Measurements from ENCODE around the gene SLC13A2.

The SLC13A2 gene

GRCh38 chr17:28487881-28488532 is 14.6 kb downstream of the SLC13A2 start:
- no peak for DNase-seq (ENCODE audit: low read depth)
- TF ChIP-seq, protein P1, sequence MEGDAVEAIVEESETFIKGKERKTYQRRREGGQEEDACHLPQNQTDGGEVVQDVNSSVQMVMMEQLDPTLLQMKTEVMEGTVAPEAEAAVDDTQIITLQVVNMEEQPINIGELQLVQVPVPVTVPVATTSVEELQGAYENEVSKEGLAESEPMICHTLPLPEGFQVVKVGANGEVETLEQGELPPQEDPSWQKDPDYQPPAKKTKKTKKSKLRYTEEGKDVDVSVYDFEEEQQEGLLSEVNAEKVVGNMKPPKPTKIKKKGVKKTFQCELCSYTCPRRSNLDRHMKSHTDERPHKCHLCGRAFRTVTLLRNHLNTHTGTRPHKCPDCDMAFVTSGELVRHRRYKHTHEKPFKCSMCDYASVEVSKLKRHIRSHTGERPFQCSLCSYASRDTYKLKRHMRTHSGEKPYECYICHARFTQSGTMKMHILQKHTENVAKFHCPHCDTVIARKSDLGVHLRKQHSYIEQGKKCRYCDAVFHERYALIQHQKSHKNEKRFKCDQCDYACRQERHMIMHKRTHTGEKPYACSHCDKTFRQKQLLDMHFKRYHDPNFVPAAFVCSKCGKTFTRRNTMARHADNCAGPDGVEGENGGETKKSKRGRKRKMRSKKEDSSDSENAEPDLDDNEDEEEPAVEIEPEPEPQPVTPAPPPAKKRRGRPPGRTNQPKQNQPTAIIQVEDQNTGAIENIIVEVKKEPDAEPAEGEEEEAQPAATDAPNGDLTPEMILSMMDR (conservative IDR thresholded peaks at IDR 0.05; ENCODE audit: low read depth, low read length): no peak
- H3K4me3 ChIP-seq (ENCODE audit: low read depth, low read length): no peak overlapping the region

DNA sequence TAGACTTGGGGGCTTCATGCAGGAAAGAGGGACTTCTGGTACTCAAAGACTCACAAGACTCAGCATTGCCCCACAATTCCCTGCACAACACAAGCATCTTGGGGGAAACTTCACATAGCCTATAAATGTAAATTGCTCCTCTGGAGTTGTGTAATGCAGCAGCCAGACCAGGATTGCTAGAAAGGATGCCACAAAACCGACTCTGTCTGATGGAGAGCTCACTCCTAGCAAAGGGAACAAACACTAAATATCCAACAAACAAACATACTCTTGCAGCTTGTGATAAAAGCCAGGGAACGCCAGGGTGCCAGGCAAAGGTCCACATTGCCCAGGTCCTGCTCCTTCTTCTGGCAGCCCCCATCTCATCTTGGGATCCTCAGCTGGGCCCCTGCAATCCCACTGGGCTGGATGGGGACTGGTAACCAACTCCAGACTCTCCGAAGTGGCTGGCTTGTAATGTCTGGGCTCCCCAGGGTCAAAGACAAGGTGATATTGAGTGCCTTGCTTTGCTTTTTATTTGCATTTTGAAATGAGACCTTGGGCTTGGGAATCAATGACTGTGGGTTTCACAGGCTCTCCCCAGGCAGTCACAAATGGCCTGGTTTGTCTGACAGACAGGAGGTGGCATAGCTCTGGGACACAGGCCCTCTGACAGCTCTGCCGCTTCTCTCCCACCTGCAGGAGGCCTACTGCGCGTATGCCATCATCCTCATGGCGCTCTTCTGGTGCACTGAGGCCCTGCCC is 15.3 kb downstream of the SLC13A2 start:
- TF ChIP-seq, protein P1 (conservative IDR thresholded peaks at IDR 0.05; ENCODE audit: low read depth, low read length): no peak
- no peak overlapping the region for H3K4me3 ChIP-seq (ENCODE audit: low read depth, low read length)
- no peak for DNase-seq (ENCODE audit: low read depth)

GRCh38 chr17:28491286-28491685 is 17.8 kb downstream of the SLC13A2 start:
- DNase-seq (ENCODE audit: low read depth): no peak
- no peak overlapping the region for H3K4me3 ChIP-seq (ENCODE audit: low read depth, low read length)
- TF ChIP-seq, protein P1 (conservative IDR thresholded peaks at IDR 0.05; ENCODE audit: low read depth, low read length): no peak

DNA sequence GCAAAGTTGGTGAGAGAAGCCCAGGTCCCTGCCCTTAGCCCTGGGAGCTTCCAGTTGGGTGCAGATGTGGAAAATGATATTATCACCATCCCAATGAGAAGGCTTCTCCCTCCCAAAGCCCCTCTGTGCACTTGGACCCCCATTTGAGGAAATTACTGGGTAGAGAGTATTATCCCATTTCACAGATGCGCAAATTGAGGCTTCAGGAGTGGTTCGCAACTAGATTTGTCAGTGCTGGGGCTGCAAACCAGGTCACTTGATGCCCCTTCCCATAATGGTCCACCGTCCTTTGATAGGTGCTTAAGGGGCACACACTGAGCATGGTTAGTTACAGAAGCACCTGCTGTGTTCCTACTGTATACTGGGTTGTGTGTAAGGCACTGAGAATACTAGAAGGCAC is 18.4 kb downstream of the SLC13A2 start:
- no peak overlapping the region for H3K4me3 ChIP-seq (ENCODE audit: low read depth, low read length)
- TF ChIP-seq, protein P1 (conservative IDR thresholded peaks at IDR 0.05; ENCODE audit: low read depth, low read length): no peak
- DNase-seq (ENCODE audit: low read depth): no peak

DNA sequence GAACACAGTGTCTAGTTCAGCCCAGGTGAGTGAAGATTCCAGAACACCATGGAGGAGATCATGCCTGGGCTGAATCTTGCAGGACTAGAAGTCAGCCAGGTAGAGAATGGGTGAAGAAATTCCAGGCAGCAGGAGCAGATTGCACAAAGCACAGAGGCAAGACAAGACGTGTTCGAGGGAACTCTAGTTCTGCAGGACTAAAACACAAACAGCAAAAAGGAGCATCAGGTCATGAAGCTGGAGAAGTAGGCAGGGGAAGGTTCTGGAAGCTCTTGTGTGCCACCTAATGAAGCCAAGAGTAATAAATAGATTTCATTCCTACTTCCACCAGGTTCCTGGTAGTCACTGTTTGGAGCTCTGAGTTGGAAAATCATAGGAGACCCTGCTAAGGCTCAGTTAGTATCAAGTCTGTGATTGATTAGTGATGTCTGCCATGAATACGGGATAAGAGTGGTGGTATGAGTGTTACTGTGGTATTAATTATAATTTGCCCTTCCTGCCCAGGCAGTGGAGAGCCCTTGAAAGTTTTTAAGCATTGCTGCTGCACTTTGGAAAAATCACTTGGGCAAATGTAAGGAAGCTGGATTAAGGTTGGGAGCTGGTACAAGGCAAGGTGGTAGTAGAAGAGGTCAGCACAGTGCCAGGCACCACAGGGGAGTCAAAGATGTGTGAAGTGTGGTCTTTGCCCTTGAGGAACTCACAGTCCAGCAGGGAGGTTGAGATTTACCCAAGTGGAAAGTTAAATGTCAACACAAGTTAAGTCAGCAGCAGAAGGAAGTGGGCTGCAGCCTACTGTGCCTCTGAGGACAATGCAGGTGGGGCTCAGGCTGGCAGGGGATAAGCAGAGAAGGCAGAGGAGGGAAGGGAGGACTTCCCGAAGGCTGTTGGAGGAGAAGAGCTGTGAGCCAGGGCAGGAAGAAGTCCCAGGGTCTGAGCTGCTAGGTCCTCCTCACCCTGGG is 19.2 kb downstream of the SLC13A2 start:
- TF ChIP-seq, protein P1 (conservative IDR thresholded peaks at IDR 0.05; ENCODE audit: low read depth, low read length): peak; percentile 12
- H3K4me3 ChIP-seq (ENCODE audit: low read depth, low read length): no peak overlapping the region
- DNase-seq (ENCODE audit: low read depth): peak; percentile 42

GRCh38 chr17:28493460-28493859 is 20.0 kb downstream of the SLC13A2 start:
- H3K4me3 ChIP-seq (ENCODE audit: low read depth, low read length): no peak overlapping the region
- DNase-seq (ENCODE audit: low read depth): peak; percentile 41
- TF ChIP-seq, protein P1 (conservative IDR thresholded peaks at IDR 0.05; ENCODE audit: low read depth, low read length): no peak
